Esophagus muscularis mucosa (tissue), 3 donors: ENCODE measurements around the gene LAT.
"Not testable (repeated sequence)": the region's sequence is repeated elsewhere in the genome, so short reads cannot be mapped to it uniquely, and the experiment has no call there.

Source experiments
- CTCF ChIP-seq, 3 experiments: fragments of 200-600 bp in 2 of 3; fragments of 450-650 bp in 1 of 3; sonication (generic) in 2 of 3; IDR thresholded peaks; one replicate each; pipeline ENCODE4 v1.5.1; 2017 to 2019; ENCODE audit warnings: antibody characterized with exemption in 3 of 3, mild to moderate bottlenecking in 2 of 3, moderate library complexity in 1 of 3
- POLR2AphosphoS5 ChIP-seq, 2 donors: sonication (generic); formaldehyde crosslinking; IDR thresholded peaks; one replicate each; pipeline ENCODE4 v1.6.1; 2017; ENCODE audit warnings: antibody characterized with exemption in 2 of 2

- not testable (repeated sequence) for TF ChIP-seq CTCF, POLR2AphosphoS5 (IDR thresholded peaks at IDR 0.05)
These were observed 45.0 kb upstream of the LAT start for GRCh38 chr16:28939825-28940224.
